ENCODE results near the gene MPG.
"Not testable (repeated sequence)": the region's sequence is repeated elsewhere in the genome, so short reads cannot be mapped to it uniquely, and the experiment has no call there.

MPG gene, protein sequence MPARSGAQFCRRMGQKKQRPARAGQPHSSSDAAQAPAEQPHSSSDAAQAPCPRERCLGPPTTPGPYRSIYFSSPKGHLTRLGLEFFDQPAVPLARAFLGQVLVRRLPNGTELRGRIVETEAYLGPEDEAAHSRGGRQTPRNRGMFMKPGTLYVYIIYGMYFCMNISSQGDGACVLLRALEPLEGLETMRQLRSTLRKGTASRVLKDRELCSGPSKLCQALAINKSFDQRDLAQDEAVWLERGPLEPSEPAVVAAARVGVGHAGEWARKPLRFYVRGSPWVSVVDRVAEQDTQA

GRCh38 chr16:77807-78443 is at the start of gene MPG:
Gene MPG, plus strand, starts transcription at chr16:78225. Its CDS starts 85 bp downstream, at chr16:78310.
- peak; percentile 10 for DNase-seq

DNA sequence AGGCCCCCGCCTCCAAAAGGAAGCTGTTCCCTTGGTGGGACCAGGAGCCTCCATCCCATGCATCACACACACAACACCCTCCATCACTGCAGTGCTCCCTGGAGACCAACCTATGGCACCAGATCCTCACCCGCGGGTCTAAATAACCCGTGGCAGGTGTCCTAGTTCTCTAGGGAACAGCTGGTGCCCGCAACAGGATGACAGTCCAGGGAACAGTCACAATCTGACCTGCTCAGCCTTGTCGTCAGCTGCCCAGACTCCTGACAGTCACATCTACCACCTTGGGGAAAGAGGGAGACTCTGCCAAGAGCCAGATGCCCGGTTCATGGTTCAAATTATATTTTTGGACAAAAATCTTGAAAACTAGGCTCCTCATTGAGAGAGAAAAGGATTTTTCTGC is 47.4 kb upstream of the MPG start:
- DNase-seq, result not testable (repeated sequence)

DNA sequence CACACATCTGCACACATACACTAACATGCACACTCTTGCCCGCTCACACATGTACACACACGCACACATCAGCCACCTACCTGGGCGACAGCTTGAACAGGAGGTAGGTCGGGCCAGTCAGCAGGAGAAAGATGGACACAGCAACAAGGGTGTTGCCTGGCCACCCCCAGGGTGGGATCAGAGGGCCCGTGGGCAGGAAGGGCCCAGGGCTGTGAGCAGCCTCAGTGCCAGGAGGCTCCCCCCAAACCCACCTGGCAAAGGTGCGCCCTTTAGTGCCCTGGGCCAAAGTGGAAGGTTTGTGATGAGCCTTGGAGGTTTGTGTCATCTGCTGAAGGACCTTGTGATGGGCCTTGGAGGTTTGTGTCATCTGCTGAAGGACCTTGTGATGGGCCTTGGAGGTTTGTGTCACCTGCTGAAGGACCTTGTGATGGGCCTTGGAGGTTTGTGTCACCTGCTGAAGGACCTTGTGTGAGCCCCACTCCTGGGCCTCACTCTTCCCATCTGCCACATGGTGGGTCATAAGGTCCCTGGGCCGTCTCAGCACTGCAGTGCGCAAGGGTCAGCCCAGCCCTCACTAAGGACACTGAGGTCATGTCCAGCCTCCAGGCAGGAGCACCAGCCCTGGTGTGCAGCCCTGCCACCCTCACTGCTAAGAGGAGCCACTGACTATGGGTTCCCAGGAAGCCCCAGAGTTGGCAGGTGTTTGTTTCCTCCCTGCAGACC is 44.7 kb upstream of the MPG start:
- not testable (repeated sequence) for DNase-seq

DNA sequence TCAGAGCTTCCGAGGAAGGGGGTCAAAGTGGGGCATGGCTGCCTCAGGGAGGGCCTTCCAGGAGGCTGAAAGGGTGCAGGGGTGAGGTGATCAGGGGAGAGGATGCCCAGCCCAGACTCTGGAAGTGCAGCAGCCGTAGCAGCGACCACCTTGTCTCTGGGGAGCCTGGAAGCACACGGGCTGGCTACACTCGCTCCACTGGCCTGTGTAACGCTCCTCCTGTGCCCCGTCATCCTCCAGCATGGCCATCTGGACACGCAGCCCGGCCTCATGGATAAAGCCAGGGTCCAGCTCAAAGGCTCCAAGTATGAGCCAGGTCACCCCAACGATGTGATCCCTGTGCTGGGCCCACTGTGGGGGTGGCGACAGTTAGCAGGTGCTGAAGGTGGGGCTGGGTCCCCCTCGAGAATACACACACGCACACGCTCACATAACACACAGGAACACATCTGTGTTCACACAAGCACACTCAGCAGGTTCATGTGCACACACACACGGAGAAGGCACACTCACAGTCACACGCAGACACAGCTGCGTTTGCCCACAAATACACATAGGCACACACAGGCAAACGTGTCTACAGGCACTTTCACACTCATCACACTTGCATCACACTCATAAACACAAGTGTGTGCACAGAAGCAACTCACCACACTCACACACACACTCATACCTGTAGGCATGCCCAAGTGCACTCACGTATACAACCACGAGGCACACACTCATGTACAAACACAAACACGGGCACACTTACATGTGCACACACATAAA is 44.0 kb upstream of the MPG start:
- DNase-seq, result no peak

DNA sequence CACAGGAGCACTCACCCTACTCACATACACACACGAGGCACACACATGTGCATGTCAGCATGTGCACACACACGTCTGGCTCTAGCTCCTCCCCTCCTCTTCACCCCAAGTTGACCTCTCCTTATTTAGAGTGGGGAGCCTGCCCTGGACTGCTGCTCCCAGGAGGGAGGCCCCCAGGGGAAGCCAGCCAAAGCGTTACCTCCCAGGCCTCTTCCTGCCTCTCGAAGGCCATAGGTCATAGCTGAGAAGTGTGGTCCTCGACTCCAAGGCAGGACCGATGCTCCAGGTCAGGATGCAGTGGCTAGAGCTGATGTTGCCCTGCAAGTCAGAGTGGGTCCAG is 43.4 kb upstream of the MPG start:
- no peak for DNase-seq

DNA sequence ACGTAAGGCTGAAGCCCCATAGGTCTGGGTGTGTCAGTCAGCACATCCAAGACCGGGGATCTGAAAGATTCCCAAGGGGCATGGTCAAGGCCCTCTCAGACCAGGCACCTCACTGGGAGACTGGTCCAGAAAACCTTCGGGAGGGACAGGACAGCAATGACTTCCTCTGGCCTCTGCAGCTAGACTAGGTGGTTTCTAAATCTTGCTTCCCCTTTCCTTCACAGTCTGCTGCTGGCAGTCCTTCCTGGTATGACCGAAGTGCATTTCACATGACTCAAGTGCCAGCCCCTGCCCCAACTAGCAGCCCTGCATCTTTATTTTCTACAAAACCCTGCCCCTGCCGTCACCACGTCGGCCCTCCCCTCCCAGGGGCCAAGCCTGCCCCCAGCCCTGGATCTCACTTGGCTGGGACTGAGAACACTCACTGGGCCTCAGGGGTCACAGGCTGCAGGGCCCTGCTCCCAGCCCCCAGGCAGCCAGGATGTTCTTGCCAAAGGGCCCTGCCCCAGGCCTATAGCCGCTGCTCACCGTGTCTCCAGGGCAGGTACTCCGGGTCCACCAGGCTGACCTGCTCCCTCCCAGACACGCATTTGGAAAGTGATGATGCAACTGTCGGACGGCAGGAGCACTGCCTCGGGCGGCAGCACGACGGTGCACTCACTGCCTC is 42.9 kb upstream of the MPG start:
- DNase-seq, result no peak

DNA sequence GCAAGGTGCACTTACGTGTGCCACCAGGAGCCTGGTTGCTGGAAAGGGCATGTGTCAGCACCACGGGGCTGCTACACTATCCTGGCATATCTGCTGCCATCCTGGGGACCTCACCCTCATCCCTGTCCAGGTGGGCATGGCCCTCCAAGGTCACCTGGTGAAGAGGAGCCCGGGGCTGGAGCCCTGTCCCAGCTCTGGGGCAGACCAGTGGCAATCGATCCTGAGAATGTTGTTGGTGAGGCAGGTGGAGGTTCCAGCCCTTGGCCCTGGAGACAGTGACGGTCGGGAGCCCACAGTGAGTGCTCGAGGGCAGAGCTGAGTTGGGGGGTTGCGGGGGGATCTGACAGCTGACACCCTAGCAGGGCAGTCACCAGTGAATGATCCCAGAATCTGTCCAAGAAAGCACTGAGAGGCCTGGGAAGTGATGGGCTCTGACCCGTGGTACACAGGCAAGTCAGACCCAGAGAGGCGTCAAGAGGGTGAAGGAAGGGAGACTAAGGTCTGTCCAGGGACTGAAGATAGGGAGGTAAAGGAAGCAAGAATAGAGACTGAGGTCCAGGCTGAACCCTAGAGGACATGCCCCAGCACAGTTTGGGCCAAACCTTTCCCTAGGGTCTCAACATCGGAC is 42.2 kb upstream of the MPG start:
- DNase-seq, result no peak

DNA sequence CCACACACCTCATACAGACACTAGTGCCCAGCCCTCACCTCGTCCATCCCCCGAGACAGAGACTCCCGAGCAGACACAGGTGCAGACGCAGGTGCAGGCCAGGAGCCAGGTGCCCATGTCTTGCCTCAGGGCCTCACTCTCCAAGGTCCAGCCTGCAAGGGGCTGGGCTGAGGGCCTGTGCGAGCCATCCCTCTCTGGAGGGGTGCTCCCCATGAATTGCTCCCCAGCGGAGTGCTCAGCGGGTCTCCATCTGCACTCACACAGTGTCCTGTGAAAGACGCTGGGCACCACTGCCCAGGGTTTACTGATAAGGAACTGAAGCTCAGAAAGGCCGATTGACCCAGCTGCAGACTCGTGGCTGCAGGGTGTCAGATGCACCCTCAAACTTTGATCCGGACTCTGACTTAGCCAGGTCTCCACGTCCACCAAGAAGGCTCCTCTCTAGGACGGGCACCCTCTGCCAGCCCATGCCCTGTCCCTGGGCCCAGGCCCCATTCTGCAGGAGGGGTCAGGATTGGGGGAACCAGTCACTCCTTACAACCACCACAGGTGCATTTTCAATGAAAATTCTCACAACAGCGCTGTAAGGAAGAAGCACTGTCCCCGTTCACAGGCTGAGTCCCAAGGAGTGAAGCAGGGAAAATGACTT is 41.6 kb upstream of the MPG start:
- DNase-seq, result no peak

- no peak for DNase-seq
Observed at GRCh38 chr16:37511-37910, 40.5 kb upstream of the MPG start.

DNA sequence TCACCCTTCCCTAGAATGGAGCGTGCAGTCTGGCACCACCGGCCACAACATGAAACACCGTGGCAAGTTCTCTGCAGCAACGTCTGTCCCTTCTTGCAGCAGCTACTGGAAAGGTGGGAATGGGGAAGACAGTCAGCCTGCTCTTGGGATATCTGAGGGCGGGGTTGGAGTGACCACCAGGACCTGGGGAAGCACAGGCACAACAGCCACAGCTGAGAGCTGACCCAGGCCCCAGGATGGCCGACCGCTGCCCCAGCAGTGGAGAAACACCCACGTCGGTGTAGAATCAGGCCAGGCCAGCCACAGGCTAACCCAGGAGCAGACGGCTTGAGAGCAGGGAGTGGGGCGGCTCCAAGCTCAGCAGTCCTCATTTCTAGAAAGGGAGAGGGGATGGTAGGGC is 39.8 kb upstream of the MPG start:
- DNase-seq, result not testable (repeated sequence)

DNA sequence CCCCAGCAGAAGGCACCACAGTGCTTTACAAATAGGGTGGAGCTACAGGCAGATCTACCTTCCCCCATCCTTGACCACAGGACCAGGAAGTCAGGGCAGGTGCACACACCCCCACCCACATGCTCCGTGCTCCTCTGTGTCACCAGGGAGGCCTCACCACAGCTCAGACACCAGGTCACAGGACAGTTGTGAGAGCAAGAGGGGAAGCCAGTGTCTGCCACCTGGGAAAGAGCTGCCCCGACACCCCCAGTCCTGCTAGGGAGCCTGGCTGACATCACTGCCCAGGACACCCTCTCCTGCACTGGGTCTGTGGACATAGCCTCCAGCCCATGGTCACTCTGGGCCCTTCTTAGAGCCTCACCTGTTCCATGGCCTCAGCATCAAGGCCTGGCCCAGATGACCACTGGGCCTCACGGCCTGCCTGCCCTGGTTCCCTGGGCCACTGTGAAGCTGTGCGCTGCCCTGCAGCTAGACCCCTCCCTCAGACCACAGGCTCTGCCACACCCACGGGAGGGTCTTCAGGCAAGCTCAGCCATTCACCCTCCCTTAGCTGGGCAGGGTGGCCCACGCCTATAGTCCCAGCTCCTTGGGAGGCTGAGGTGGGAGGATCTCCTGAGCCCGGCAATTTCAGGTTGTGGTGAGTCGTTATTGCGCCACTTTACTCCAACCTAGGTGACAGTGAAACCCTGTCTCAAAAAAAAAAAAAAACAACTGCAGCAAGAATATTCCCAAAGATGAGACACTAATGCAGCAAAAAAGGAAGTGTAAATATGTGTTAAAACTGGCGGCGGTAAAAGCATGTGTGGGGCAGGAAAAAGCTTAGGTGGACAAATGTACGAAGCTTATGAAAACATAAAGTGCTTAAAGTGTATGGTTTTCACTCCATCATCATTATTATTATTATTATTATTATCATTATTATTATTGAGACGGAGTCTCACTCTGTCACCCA is 38.8 kb upstream of the MPG start:
- DNase-seq, result no peak

GRCh38 chr16:41439-42068 is 36.5 kb upstream of the MPG start:
- no peak for DNase-seq

DNA sequence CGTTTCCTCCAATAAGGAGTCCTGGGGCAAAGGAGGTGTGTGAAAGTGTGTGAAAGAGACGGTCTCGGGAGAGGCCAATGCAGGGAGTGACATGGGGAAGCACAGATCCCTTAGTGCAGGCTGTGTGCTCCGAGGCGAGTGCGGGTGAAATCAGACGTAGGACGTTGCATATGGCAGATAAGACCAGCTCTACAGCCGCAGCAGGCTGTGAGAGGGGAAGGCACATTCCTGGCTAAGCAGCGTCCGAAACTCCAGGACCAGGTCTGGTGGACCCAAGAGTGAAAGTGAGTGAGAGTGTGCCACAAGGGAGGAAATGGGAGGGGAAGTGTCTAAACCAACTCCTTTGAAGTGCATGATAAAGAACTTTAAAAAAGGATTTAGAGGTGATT is 36.0 kb upstream of the MPG start:
- no peak for DNase-seq

DNA sequence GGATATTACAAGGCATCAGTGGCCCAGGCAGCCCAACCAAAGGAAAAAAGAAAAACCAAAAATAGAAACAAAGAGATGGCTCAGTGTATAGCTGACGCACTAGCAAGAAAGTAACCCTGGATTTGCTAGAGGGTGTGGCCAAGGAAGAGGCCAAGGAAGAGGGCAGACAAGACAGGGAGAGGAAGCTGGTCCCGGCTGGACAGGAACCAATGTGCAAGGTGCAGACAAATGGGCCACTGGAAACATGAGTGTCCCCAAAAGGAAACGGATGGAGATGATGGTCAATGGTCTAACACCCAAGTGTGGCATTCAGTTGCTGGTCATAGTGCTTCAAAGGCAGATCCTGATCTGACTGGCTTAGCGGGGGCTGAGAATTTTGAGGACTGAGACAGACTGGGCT is 35.3 kb upstream of the MPG start:
- DNase-seq, result no peak

- DNase-seq, result no peak
Observed at GRCh38 chr16:43294-43693, 34.7 kb upstream of the MPG start.

DNA sequence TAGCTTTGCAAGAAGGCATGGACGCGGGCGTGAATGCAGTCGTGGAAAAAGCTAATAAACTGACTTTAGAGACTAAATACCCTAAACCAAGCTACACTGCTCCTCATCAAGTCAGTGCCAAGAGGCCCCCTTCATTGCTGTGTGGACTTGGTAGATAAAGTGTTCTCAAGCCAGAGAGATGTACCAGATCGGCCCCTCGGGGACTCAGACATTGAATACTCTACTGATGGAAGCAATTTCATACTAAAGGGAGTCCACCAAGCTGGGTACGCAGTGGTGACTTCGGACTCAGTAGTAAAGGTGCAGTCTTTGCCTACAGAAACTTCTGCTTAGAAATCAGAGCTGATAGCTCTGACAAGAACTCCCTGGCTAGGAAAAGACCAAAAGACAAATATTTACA is 33.4 kb upstream of the MPG start:
- DNase-seq, result no peak

GRCh38 chr16:45454-45853 is 32.6 kb upstream of the MPG start:
- no peak for DNase-seq

GRCh38 chr16:46510-46909 is 31.5 kb upstream of the MPG start:
- not testable (repeated sequence) for DNase-seq

- DNase-seq, result no peak
Observed at GRCh38 chr16:47234-47633, 30.8 kb upstream of the MPG start.
